Skin of body (tissue), 2 donors: ENCODE measurements around the gene TRPM7. TPM values are rescaled to one million over a fixed set of nuclear protein-coding genes. Genes with fewer than 3 reads are reported as not detected.
"Not testable (repeated sequence)": the region's sequence is repeated elsewhere in the genome, so short reads cannot be mapped to it uniquely, and the experiment has no call there.

ENCODE experiments used
- DNase-seq: peaks from one replicate; lab custom pipeline; 2025; lab: John Stamatoyannopoulos, UW
- total RNA-seq: library from RNA; depleted of rRNA; stranded (reverse); fragments of >200 nt; gene quantifications from one replicate; pipeline ENCODE4 v1.2.3, GENCODE V29; 2014

TRPM7 gene
- total RNA-seq, 1 donor from 2014 or later: 60.4 TPM

DNA sequence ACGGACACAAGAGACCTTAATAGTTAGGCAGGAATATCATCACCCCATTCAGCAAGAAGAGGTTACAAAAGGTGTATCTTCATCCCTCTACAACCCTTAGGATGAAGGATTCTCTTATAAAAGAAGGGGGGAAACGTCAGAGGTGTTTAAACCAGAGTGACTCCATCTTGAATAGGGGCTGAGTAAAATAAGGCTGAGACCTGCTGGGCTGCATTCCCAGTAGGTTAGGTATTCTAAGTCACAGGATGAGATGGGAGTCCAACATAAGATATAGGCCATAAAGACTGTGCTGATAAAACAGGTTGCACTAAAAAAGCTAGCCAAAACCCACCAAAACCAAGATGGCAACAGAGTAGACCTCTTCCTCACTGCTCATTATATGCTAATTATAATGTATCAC lies 16.5 kb downstream of the TRPM7 start:
- no peak for DNase-seq

DNA sequence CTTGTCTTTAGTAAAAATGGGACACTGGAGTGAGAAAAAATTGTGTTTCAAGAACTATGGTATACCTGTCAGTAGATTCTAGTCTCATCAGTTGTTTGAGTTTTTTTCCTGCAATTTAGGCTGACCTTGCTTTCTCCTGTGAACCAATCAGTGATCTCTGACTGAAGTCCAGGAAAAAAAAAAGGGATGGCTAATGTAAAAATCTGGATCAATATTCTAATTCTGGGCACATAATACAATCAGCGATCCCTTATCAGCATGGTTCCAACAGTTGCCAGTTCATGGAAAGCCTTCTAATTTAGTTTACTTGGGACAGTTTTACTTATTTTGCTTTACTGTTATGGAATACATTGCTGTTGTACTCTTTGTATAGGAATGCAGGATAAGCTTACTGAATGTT lies 17.0 kb downstream of the TRPM7 start:
- no peak for DNase-seq

DNA sequence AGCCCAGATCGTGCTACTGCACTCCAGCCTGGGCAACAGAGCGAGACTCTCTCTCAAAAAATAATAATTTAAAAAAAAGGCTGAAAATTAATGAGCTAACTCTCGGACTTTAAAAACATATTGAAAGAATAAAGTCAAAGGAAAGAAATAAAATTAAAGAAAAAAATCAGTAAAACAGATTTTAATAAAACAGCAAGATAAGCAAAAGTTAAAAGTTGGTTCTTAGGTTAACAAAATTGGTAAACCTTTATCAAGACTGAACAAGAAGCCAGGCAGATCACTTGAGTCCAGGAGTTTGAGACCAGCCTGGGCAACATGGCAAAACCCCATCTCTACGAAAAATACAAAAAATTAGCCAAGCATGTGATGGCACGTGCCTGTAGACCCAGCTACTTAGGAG lies 20.7 kb downstream of the TRPM7 start:
- DNase-seq: no peak

DNA sequence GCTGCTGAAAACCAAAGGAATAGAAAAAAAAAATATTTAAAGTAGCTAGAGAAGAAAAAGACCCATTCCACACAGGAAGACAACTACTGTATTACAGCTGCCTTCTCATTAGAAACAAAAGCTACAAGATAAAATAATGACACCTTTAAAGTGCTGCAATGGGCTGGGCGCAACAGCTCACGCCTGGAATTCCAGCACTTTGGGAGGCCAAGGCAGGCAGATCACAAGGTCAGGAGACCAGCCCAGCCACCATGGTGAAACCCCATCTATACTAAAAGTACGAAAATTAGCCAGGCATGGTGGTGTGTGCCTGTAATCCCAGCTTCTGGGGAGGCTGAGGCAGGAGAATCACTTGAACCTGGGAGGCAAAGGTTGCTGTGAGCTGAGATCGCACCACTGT lies 31.0 kb downstream of the TRPM7 start:
- no peak for DNase-seq

DNA sequence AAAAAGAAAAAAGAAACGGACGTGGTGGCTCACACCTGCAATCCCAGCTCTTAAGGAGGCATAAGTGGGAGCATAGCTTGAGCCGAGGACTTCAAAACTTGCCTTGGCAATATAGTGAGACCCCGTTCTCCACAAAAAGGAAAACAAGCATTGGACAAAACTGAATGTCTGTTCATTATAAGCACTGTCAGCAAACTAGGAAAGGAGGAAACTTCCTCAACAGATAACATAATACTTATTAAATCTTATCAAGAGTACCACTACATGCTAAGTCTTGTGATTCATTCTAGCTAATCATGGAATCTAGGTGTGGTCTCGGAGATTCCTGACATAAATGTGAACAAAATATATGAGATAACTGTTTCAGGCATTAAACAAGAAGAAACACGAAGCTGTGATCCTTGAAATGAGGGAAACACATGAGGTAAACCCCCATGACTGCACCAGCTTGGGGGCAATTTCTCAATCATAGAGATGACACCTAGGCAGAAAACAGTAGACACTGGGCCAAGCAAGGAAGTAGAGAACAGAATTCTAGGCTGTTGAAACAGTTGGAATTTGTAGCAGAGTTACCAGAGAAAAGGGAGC lies 33.3 kb downstream of the TRPM7 start:
- no peak for DNase-seq

DNA sequence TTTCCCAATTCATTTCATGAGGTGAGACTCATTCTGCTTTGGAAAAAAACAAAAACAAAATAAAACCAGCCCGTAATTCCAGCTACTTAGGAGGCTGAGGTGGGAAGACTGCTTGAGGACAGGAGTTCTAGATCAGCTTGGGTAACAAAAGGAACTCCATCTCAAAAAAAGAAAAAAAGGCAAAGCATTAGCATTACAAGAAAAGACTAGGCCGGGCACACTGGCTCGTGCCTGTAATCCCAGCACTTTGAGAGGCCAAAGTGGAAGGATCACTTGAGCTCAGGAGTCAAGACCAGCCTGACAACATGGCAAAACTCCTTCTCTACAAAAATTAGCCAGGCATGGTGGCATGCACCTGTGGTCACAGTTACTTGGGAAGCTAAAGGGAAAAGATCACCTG lies 33.9 kb downstream of the TRPM7 start:
- DNase-seq: no peak

DNA sequence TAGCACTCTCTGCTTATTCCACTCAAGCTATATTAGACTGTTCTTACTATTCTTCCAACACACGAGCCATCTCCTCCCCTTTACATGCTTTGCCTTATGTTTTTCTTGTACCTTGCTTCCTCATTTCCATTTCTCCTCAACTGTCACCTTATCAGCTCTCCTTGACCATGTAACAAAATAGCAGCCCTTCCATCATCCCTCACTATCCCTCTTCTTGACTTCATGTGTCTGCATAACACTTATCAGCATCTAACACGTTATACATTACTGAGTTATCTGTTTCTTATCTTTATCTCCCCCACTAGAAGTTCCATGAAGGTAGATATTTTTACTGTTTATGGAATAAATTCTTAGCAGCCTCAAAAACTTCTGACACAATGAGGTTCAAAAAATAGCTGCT lies 45.3 kb downstream of the TRPM7 start:
- no peak for DNase-seq

DNA sequence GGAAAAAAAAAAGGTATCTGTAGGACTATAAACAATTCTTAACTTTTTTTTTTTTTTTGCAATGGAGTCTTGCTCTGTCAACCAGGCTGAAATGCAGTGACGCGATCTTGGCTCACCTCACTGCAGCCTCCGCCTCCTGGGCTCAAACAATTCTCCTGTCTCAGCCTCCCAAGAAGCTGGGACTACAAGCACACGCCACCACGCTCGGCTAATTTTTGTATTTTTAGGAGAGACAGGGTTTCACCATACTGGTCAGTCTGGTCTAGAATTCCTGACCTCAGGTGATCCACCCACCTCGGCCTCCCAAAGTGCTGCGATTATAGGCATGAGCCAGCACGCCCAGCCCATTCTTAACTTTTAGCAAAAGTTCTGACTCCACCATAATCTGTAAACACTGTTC lies 50.5 kb downstream of the TRPM7 start:
- DNase-seq: no peak

DNA sequence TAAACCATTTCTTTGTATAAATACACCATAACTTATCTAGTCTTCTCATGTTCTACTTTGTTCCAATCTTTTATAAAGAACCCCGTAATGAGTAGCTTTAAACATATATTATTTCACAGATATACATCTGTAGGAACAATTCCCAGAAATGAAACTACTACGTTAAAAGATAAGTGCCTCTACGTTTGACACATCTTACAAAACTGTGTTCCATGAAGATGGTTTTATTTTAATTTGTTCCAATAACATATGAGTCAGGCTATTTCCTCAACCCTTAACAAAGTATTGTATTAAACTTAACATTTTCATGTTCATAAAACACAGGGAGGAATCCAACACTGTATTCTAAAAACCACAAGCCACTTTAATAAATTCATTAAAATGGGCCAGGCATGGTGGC lies 52.9 kb downstream of the TRPM7 start:
- DNase-seq: no peak

DNA sequence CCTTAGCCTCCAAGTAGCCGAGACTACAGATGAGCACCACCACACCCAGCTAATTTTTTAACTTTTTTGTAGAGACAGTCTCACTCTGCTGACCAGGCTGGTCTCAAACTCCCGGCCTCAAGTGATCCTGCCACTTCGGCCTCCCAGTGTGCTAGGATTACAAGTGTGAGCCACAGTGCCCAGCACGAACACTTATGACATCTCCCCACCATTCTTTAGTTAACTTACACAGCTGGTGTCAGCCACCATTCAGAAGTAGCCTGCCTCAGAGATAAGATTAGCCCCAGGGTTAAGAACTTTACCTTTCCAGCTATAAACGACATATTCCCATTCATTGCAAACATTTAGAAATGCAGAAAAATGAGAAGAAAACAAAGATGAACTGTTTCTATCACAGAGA lies 58.2 kb downstream of the TRPM7 start:
- DNase-seq: no peak

DNA sequence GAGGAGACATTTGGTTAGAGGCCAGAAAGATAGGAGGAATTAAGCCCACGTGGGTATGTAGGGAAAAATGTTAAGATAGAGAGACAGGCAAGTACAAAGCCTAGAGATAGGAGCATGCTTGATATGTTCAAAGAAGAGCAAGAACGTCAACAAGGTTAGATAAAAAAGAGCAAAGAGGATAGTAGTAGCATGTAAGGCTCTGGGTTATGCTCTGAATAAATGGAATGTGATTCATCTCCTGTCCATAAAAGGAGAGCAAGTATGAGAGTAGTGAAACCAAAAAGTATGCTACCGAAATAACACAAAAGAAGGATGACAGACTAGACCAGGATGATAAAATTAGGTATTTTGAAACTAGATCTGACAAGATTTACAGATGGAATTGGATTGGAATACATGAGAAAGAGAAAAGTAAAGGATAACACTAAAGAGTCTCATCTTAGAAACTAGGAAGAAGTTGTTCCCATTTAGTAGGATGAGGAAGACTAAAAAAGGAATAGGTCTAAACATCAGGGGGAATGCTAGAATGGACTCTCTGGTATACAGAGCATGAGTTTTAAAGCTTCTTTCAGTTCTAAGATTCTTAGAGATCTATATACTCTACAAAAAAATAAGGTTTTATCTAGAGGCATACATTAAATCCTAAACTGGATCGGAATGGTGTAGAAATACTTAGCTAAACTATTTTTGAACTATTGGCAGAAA lies 59.1 kb downstream of the TRPM7 start:
- no peak for DNase-seq

DNA sequence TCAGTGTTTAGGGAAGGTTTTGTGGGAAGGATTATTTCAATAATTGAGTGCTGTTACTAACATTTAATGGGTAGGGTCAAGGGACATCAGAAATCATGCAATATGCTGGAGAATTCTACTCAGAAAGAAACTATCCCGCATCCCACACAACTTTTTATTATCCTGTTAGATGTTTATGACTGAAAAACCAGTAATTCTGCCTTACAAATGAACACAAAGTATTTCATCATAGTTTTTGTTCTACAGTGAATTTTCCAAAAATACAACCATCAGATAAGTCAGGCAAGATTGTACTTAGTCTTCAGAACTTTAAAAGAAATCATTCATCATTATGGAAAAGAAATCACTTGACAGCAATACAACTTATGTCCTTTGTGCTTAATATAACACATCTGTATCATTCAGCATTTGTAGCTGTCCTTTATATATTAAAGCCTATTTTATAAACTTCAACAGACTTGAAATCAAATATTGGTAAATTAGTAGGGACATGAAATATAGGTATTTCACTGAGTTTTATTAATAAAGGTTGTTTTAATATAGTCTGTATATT lies 61.9 kb downstream of the TRPM7 start:
- DNase-seq: no peak

DNA sequence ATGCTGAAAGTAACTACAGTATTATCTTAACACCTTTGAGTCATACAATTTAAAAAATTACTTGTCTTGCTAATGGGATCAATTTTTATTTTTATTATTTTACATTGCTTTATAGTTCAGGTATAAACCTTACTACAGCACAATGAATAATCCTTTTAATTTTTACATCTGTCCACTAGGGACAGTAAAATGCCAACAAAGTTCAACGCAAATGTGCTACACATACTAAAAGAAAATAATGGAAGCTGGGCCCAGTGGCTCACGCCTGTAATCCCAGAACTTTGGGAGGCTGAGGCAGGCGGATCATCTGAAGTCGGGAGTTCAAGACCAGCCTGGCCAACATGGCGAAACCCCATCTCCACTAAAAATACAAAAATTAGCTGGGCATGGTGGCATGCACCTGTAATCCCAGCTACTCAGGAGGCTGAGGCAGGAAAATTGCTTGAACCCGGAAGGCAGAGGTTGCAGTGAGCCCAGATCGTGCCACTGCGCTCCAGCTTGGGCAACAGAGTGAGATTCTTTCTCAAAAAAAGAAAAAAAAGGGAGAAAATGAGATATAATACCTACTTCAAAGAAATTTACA lies 64.1 kb downstream of the TRPM7 start:
- not testable (repeated sequence) for DNase-seq

DNA sequence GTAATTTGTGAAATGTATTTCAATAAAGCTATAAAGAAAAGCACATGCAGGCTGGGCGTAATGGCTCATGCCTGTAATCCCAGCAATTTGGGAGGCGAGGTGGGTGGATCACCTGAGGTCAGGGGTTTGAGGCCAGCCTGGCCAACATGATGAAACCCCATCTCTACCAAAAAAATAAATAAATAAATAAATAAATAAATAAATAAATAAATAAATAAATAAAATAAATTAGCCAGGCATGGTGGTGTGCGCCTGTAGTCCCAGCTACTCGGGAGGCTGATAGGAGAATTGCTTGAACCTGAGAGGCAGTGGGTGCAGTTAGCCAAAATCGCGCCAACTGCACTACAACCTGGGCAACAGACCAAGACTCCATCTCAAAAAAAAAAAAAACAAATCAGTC lies 69.6 kb downstream of the TRPM7 start:
- not testable (repeated sequence) for DNase-seq

DNA sequence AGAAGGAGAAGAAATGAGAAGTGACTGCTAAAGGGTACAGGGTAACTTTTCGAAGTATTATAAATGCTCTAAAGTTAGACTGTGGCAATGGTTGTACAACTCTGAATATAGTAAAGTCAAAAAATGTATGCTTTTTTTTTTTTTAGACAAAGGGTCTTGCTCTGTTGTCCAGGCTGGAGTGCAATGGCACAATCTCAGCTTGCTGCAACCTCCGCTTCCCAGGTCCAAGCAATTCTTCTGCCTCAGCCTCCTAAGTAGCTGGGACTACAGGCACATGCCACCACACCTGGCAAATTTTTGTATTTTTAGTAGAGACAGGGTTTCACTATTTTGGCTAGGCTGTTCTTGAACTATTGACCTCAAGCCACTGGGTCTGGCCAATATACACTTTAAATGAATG lies 70.0 kb downstream of the TRPM7 start:
- DNase-seq: not testable (repeated sequence)

DNA sequence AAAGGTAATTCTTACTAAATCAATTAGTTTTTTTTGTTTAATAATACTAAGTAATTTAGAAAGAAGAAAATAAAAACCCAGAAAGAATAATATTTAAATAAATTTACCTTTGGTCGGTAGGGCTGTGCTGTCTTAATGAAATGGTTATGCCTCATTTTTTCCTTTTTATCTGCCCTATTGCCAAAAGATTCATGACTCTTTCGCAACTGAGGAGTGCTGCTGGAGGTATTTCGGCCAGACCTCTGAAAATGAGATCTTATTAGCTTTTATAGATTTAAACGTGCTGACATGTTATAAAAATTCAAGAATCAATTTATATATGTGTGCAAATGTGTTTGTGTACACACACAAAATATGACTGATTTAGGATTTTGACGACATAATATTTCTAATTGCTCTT lies 73.0 kb downstream of the TRPM7 start:
- no peak for DNase-seq

DNA sequence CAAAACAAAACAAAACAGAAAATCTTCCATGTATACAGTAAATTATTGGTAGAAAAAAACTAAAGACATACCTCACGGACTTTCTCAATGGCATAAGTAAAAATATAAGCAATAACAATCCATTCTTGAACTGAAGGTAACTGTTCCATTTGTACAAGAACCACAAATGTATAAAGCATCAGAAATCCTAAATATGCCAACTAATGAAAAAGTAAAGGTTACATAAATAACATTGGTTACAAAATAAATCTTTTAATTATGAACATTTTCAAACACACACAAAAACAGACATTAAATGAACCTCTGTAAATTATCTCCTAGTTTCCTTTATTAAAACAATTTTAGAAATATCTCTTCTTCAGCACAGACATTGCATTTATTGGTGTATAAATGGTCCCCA lies 79.5 kb downstream of the TRPM7 start:
- DNase-seq: no peak

DNA sequence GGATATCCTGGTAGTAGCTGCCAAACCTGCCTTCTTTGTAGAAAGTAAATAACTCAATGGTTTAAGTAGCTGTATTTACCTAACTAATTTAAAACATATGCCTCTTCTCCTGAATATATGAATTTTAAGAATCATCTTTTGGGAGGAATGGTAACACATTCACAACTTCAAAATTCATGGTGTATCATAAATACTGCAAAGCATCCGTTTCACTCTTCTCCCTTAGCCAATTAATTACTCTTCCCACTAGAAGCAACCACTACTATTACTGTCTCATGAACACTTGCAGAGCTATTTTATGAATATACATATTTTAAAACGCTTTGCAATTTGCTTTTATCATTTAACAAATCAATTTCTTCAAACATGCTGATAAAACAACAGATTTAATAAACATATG lies 81.1 kb downstream of the TRPM7 start:
- no peak for DNase-seq

DNA sequence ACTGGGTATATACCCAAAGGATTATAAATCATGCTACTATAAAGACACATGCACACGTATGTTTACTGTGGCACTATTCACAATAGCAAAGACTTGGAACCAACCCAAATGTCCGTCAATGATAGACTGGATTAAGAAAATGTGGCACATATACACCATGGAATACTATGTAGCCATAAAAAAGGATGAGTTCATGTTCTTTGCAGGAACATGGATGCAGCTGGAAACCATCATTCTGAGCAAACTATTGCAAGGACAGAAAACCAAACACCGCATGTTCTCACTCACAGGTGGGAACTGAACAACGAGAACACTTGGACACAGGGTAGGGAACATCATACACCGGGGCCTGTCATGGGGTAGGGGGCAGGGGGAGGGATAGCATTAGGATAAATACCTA lies 84.6 kb downstream of the TRPM7 start:
- not testable (repeated sequence) for DNase-seq

DNA sequence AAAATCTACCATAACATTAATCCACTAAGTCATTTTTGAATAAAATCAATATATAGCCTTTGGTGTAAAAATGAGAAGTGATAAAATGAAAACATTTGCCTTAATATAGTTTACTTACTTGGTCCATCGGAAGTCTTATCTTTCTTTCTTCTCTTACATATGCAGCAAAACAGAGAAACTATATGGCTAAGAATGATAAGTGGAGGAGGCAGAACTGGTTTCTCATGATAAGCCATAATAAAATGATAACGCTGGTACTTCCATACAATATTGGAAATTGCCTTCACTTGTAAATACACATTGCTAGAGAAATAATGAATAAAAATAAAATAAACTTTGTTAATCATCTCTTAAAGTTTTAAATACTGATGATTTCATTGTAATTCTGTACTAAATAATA lies 92.3 kb downstream of the TRPM7 start:
- DNase-seq: no peak

DNA sequence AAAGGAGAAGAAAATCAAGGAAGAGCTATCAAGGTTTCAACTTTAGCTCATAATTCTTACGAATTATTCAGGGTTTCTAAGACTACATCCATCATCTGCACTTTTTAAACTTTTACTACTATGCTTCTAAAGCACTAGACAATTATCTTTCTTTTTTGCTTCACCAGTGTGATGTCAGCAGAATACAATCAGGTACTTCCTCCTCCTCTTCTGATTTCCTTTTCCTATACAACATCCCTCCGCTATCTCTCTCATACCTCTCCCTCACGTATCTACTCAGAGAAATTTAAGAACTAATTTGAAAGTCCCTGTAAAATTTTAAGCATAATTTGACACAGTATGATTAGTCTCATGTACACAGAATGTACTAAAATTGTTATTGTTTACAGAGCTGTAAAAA lies 92.8 kb downstream of the TRPM7 start:
- no peak for DNase-seq

DNA sequence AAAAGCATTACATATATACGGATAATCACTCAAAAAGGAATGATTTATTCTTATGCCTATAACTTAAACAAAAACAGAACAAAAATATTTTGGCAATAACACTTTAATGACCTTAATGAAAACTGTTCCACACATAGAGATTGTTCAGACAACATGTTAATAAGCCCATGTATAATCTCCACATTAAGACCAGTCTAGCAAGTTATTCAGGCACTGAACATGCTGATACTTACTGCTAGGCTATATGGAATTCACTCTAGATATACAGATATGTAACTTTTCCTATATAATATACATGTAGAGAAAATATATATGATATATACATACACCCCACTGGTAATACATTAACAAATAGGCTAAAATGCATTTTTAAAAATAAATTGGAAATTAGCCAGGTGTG lies 96.3 kb downstream of the TRPM7 start:
- DNase-seq: no peak

DNA sequence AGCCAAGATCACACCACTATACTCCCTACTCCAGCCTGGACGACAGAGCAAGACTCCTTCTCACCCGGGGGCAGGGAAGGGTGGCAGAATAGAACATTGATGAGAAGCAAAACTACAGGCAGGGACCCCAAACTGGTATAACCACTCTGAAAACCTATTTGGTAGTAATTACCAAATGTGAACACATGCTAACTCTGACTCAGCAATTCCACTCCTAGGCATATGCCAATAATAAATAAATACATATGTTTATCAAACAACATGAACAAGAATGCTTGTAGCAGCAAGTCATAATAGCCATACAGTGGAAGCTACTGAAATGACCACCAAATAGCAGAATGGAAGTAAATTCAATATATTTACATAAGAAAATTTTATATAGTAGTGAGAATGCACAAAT lies 109.1 kb downstream of the TRPM7 start:
- DNase-seq: no peak
